Calu3 (cell line): ENCODE results near the gene ACSL4. TPM values are rescaled to one million over a fixed set of nuclear protein-coding genes. Genes with fewer than 3 reads are reported as not detected.

Experiments
- BruUV-seq: library from RNA; stranded (reverse); fragments of 400-500 nt; replicated peaks from 2 replicates; lab custom pipeline; 2021; lab: Mats Ljungman, UMichigan
- CTCF ChIA-PET: fragments of 300-600 bp; sonication (Branson Sonifier 250); formaldehyde crosslinking; loops from one replicate; lab custom pipeline; 2022; ENCODE audit warnings: antibody characterized with exemption; lab: Charles Lee
- DNase-seq: peaks from one replicate; pipeline ENCODE4 v3.0.0; 2022
- H3K27ac Mint-ChIP-seq: one replicate; pipeline ENCODE4 v1.8.0; 2022; ENCODE audit warnings: mixed read lengths; ENCODE audit not compliant: unreplicated experiment
- H3K27me3 Mint-ChIP-seq: one replicate; pipeline ENCODE4 v1.8.0; 2022; ENCODE audit warnings: mixed read lengths; ENCODE audit not compliant: unreplicated experiment
- H3K36me3 Mint-ChIP-seq: one replicate; pipeline ENCODE4 v1.8.0; 2022; ENCODE audit warnings: mild to moderate bottlenecking, moderate library complexity, mixed read lengths; ENCODE audit not compliant: insufficient read depth, unreplicated experiment
- H3K4me1 Mint-ChIP-seq: one replicate; pipeline ENCODE4 v1.8.0; 2022; ENCODE audit warnings: mild to moderate bottlenecking, low read depth, mixed read lengths; ENCODE audit not compliant: unreplicated experiment
- H3K4me3 Mint-ChIP-seq: one replicate; pipeline ENCODE4 v1.8.0; 2022; ENCODE audit warnings: mild to moderate bottlenecking, low read depth, moderate library complexity, mixed read lengths; ENCODE audit not compliant: unreplicated experiment
- H3K9me3 Mint-ChIP-seq: one replicate; pipeline ENCODE4 v1.8.0; 2022; ENCODE audit warnings: low read depth, mixed read lengths; ENCODE audit not compliant: unreplicated experiment
- intact Hi-C: fragments of 100-400 bp; cut with micrococcal nuclease; formaldehyde crosslinking; loops from one replicate; pipeline ENCODE4 v1.10.0; 2022; ENCODE audit not compliant: unreplicated experiment
- total RNA-seq: library from RNA; stranded (reverse); gene quantifications from 2 replicates; pipeline ENCODE4 v1.2.3, GENCODE V29; 2022
- TF ChIP-seq, protein P1 (sequence below): fragments of 200-600 bp; IDR thresholded peaks from one replicate; pipeline ENCODE4 v1.8.0; 2022; ENCODE audit warnings: antibody characterized with exemption; ENCODE audit not compliant: unreplicated experiment

Gene ACSL4
- total RNA-seq, 1 experiment from 2014 or later: 64.8 TPM

- no peaks in the 10 kb centered on the region for H3K27me3 Mint-ChIP-seq
- intact Hi-C loops: no loop called here
- CTCF ChIA-PET: interaction anchor here (0.6 kb wide), 1 partner anchor 278 kb away, joined by 3 read pairs; no protein-coding TSS in a partner anchor
- TF ChIP-seq, protein P1, sequence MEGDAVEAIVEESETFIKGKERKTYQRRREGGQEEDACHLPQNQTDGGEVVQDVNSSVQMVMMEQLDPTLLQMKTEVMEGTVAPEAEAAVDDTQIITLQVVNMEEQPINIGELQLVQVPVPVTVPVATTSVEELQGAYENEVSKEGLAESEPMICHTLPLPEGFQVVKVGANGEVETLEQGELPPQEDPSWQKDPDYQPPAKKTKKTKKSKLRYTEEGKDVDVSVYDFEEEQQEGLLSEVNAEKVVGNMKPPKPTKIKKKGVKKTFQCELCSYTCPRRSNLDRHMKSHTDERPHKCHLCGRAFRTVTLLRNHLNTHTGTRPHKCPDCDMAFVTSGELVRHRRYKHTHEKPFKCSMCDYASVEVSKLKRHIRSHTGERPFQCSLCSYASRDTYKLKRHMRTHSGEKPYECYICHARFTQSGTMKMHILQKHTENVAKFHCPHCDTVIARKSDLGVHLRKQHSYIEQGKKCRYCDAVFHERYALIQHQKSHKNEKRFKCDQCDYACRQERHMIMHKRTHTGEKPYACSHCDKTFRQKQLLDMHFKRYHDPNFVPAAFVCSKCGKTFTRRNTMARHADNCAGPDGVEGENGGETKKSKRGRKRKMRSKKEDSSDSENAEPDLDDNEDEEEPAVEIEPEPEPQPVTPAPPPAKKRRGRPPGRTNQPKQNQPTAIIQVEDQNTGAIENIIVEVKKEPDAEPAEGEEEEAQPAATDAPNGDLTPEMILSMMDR: no peak
- no TSS peak for BruUV-seq
- H3K4me1 Mint-ChIP-seq: peaks cover 8% of the 10 kb centered on the region
- no peaks in the 10 kb centered on the region for H3K9me3 Mint-ChIP-seq
- no peak for DNase-seq
- H3K36me3 Mint-ChIP-seq: no peaks in the 10 kb centered on the region
- no peak overlapping the region for H3K4me3 Mint-ChIP-seq
- H3K27ac Mint-ChIP-seq: no peak overlapping the region
Measured at GRCh38 chrX:109716431-109717028, 16.5 kb downstream of the ACSL4 start.

DNA sequence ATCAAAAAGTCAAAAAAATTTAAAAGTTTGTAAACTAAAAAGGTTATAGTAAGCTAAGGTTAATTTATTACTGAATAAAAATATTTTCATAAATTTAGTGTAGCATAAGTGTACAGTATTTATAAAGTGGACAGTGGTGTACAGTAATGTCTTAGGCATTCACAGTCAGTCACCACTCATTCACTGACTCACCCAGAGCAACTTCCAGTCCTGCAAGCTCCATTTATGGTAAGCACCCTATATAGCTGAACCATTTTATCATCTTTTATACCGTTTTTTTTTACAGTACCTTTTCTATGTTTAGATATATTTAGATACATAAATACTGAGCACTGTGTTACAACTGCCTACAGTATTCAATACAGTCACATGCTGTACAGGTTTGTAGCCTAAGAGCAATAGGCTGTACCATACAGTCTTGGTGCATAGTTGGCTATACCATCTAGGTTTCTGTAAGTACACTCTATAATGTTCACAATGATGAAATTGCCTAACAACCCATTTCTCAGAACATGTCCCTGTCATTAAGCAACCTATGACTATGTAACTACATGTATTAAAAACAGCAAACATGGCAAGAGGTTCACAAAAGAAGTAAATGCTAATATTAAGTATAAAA, 18.6 kb downstream of the ACSL4 start:
- no peaks in the 10 kb centered on the region for H3K27me3 Mint-ChIP-seq
- H3K36me3 Mint-ChIP-seq: no peaks in the 10 kb centered on the region
- peaks cover 8% of the 10 kb centered on the region for H3K4me1 Mint-ChIP-seq
- no peak for DNase-seq
- H3K9me3 Mint-ChIP-seq: no peaks in the 10 kb centered on the region
- intact Hi-C loops: no loop called here
- CTCF ChIA-PET: interaction anchor here (0.9 to 2.9 kb wide), 3 partner anchors 143 to 177 kb away, joined by 3 to 41 read pairs (median 5); no protein-coding TSS in a partner anchor
- BruUV-seq: no TSS peak
- H3K4me3 Mint-ChIP-seq: no peak overlapping the region
- no peak overlapping the region for H3K27ac Mint-ChIP-seq
- TF ChIP-seq, protein P1: no peak

DNA sequence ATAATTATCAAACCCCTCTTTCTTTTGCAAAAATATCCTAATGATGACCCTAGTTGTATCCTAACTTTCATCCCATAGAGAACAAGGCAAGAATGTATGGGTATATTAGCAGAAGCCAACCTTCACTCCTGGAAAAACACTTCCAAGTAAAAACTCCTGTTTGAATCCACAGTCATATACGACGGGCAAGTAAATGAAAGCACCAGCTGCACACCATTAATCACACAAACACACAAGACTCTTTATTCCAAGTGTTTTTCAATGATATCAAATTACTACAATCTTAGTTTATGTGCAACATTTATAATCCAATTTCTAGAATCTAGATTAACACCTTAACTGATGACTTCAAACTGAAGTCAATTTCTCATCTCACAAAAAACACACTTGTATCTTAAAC, 22.9 kb downstream of the ACSL4 start:
- intact Hi-C loops: no loop called here
- peaks cover 8% of the 10 kb centered on the region for H3K4me1 Mint-ChIP-seq

DNA sequence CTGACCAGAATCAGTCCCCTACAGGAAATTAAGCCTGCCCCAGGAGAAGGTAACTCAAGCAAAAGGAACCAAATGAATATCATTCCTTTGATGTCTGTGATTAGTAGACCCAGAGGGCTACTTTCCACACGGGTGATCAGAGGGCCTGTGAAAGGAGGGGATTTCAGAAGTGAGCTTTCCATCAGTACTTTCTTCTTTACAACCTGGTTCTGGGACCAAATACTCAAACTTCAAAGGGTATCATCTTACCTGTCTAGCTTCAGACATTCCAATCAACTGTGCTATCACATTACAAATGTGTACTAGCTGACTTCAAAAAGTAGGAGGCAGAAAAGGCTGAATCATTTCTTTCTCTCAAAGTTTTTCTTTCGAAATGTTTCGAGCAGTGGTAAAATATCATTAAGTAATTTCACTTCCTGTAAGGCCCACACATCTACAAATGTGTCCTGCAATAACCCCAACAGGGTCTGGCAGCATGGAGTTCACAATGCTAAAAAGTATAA, 23.9 kb downstream of the ACSL4 start:
- no peaks in the 10 kb centered on the region for H3K27me3 Mint-ChIP-seq
- TF ChIP-seq, protein P1: no peak
- CTCF ChIA-PET: interaction anchor here (1.0 kb wide), 1 partner anchor 182 kb away, joined by 9 read pairs; no protein-coding TSS in a partner anchor
- DNase-seq: no peak
- intact Hi-C loops: loop anchor here (5.0 kb wide), 1 partner anchor 222 kb away; no protein-coding TSS in a partner anchor
- peaks cover 8% of the 10 kb centered on the region for H3K4me1 Mint-ChIP-seq
- no TSS peak for BruUV-seq
- no peaks in the 10 kb centered on the region for H3K36me3 Mint-ChIP-seq
- H3K27ac Mint-ChIP-seq: no peak overlapping the region
- H3K9me3 Mint-ChIP-seq: no peaks in the 10 kb centered on the region
- no peak overlapping the region for H3K4me3 Mint-ChIP-seq

More for the DNA sequence above, 22.9 kb downstream of the ACSL4 start:
- Mint-ChIP-seq H3K36me3 (no peaks in the 10 kb centered on the region), H3K9me3 (no peaks in the 10 kb centered on the region), H3K27ac (no peak overlapping the region), H3K27me3 (no peaks in the 10 kb centered on the region), H3K4me3 (no peak overlapping the region)
- no TSS peak for BruUV-seq
- TF ChIP-seq, protein P1: no peak
- CTCF ChIA-PET: no interaction called here
- no peak for DNase-seq
